ENCODE data around the gene CRISPLD2. TPM values are rescaled to one million over a fixed set of nuclear protein-coding genes. Genes with fewer than 3 reads are reported as not detected.

CRISPLD2 gene
- total and polyA plus RNA-seq, 9 of the 15 experiments (the other 6 are each of a cell fraction or from before 2014, with no cell fraction given) = 0.03 to 0.24 (median 0.04) TPM; not detected in 4

DNA sequence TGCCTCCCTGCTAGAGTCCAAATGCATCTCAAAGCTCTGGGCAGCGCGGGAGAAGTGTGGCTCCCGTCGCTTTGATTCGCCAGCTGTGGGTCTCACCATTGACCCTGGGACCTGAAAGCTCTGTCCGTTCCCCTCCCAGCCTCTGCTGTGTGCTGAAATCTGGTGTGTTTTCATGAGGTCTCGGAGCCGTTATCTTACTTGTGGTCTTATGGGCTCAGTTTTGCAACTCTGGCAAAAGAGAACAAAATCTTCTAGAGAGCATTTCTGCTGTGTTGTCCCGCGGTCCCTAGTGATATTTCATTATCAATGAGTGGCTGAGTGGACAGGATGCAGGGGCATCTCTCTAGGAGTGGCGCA, 13.3 kb downstream of the CRISPLD2 start:
- H3K27me3 ChIP-seq (ENCODE audit: control insufficient read depth in 2 of 2, insufficient read depth in 2 of 2, low read length in 2 of 2) = peaks cover 81 to 93% of the 10 kb centered on the region in 2 experiments
- DNase-seq (ENCODE audit: extremely low read depth in 1 of 4, low spot score in 3 of 4) (no peak), FAIRE-seq (peak; percentile 68), ATAC-seq (no peak)
- in situ Hi-C loops (cut with MboI) (no loop called here), intact Hi-C loops (cut with micrococcal nuclease) (no loop called here)
- H3K79me2 ChIP-seq (ENCODE audit: control insufficient read depth, insufficient read depth, low read length) = no peaks in the 10 kb centered on the region
- H3K4me2 ChIP-seq (ENCODE audit: insufficient read depth, low read length) = peak overlapping the region; percentile 53; the same call in 1 of the 2 replicates
- BruUV-seq (replicated peaks) = no TSS peak
- no peaks in the 10 kb centered on the region; a peak in 2 of 5 replicates for H3K4me1 ChIP-seq (replicated peaks in 1 of 2; ENCODE audit: control insufficient read depth in 2 of 2, insufficient read depth in 2 of 2, low read length in 2 of 2)
- H2AFZ ChIP-seq (ENCODE audit: low read depth, low read length) = no peak overlapping the region
- 6% methylated on average over 11 of the region's 11 CpGs for WGBS (ENCODE audit: insufficient coverage, low coverage, missing lambda C conversion rate)
- CTCF ChIA-PET (ENCODE audit: low intra/inter-chr PET ratio) = no interaction called here
- TF ChIP-seq ZFP36 (IDR thresholded peaks at IDR 0.05; ENCODE audit: low read depth, low read length, partially characterized antibody) (no peak), TBL1XR1 (IDR thresholded peaks at IDR 0.05; ENCODE audit: low read length in 2 of 2) (no peak), CBX2 (IDR thresholded peaks at IDR 0.05; ENCODE audit: insufficient read depth, low read length, poor library complexity, severe bottlenecking) (peak; percentile 30)
- TF ChIP-seq, protein P1, sequence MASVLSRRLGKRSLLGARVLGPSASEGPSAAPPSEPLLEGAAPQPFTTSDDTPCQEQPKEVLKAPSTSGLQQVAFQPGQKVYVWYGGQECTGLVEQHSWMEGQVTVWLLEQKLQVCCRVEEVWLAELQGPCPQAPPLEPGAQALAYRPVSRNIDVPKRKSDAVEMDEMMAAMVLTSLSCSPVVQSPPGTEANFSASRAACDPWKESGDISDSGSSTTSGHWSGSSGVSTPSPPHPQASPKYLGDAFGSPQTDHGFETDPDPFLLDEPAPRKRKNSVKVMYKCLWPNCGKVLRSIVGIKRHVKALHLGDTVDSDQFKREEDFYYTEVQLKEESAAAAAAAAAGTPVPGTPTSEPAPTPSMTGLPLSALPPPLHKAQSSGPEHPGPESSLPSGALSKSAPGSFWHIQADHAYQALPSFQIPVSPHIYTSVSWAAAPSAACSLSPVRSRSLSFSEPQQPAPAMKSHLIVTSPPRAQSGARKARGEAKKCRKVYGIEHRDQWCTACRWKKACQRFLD (CRISPR knock-in tag; IDR thresholded peaks at IDR 0.05) = no peak
- POLR2A ChIA-PET = interaction anchor here (1.0 to 1.1 kb wide), 2 partner anchors 14 kb away, joined by 3 to 5 read pairs; partner anchors contain the start of gene CRISPLD2
- no peaks in the 10 kb centered on the region for H3K36me3 ChIP-seq (ENCODE audit: control insufficient read depth, insufficient read depth, low read length)
- no peak overlapping the region for H3K9ac ChIP-seq (ENCODE audit: insufficient read depth in 1 of 2, low read depth in 2 of 2, low read length in 2 of 2)
- peaks cover 25% of the 10 kb centered on the region; the same call in 1 of the 2 replicates for H4K20me1 ChIP-seq (replicated peaks; ENCODE audit: control insufficient read depth, insufficient read depth, low read length)
- H3K9me1 ChIP-seq (ENCODE audit: control insufficient read depth, insufficient read depth, low read length) = no peaks in the 10 kb centered on the region
- no peak overlapping the region for H3K27ac ChIP-seq (ENCODE audit: extremely low read depth, low read depth, low read length)
- H3K9me3 ChIP-seq (replicated peaks; ENCODE audit: control insufficient read depth, insufficient read depth, low read depth, low read length) = no peaks in the 10 kb centered on the region
- H3K4me3 ChIP-seq = no peak overlapping the region
